HG03066 (cell line): ENCODE measurements around the gene TMEM91.
"Not testable (repeated sequence)": the region's sequence is repeated elsewhere in the genome, so short reads cannot be mapped to it uniquely, and the experiment has no call there.

ENCODE experiments used
- ATAC-seq: cut with Tn5 transposase; IDR thresholded peaks from one replicate; pipeline ENCODE4 v1.9.1; 2021; ENCODE audit warnings: low read depth; ENCODE audit not compliant: unreplicated experiment

TMEM91 gene

DNA sequence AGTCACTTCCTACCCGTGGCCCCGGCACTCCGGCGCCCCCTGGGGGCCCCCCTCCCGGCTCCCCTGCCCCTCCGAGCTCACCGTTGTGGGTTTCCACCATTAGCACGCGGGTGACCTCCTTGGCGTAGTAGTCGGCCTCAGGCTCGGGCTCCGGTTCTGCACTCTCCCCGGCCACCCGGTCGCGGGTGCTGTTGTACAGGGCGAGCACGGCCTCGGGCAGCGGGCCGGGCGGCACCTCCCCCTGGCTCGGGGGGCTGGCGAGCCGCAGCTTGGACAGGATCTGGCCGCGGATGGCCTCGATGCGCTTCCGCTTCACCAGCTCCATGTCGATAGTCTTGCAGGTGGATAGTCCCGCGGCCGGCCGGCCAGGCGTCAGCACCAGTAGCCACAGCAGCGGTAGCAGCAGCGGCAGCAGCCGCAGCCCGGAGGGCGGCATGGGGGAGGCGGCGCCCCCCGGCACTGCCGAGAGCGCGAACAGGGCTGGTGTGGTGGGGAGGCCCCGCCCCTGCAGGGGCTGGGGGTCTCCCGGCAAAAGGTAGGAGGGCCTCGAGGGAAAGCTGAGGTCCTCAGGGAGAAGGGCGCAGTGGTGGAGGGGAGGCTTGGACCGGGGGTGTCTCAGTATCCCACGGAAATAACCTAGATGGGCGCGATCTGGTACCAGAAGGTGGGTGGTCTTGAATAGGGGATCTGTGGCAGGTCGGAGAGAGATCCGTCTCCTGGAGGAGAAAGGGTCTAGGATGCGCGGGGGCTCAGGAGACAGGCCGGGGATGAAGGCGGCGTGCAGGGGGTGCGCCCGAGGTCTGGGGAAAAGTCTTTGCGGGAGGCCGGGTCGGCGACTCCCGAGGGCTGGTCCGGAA is 23.5 kb upstream of the TMEM91 start:
- no peak for ATAC-seq

GRCh38 chr19:41353466-41354342 is 22.6 kb upstream of the TMEM91 start, which contains the start of gene TGFB1:
Gene TGFB1 (minus strand): TSS chr19:41353922. CDS start chr19:41353044, 878 bp downstream.
- ATAC-seq: peak; percentile 45

DNA sequence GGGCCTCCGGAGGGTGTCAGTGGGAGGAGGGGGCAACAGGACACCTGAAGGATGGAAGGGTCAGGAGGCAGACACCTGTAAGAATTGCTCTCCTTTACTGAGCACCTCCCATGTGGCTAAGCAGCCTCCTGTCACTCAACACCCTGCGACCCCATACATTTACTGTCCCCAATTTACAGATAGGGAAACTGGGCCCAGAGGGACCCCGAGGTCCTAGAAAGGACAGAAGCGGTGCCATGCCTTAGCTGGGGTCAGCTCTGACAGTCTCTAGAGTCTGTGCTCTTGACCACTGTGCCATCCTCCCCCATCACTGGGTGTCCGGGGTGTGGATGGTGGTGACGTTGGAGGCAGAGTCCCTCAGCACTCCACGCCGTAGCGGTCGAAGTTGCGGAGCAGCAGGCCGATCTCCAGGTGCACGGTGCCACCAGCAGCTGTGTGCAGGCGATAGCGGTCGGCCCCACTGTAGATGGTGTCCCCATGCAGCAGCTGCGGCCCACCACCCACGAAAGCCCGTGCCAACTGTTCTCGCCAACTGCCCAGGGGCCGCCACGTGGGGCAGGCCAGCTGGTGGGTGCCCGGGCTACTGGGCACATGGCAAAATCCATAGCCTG is 21.9 kb upstream of the TMEM91 start:
- no peak for ATAC-seq

DNA sequence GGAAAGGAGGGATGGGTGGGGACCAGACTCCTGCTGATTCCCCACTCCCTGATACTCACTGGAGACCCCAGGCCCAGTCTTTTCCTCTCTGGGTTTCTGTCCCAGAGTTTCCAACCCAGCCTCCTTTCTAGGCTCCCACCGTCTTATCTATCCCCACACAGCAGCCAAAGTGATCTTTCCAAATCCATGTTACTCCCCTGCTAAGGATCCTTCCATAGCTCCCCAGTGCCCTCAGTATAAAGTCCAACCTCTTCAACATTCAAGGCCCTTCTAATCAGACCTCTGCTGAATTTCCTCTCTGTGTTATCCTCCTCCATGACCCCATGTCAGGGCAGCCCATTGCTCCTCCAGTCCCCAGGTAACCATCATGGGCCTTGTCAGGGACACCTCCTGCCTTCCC is 21.3 kb upstream of the TMEM91 start:
- no peak for ATAC-seq

- no peak for ATAC-seq
Observed at GRCh38 chr19:41355802-41356201, 20.5 kb upstream of the TMEM91 start.

- no peak for ATAC-seq
Observed at GRCh38 chr19:41356984-41357739, 19.2 kb upstream of the TMEM91 start.

DNA sequence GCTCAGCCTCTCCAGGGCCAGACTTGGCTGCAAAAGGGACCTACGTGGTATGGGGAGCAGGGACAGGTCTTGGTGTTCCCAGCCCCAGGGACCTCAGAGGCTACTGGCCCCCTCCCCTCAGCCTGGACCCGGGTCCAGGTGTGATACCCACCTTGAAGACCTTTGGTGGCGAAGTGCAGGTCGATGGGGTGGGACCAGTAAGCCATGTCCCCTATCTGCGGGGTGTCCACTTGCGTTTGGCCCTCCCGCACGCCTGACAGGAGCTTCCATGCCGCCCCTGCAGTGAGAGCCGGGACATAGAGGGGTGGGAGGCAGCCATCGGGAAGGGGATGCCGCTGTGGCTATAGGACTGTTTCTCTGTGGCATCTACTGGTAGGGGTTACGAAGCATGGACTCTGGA is 18.6 kb upstream of the TMEM91 start:
- ATAC-seq: no peak

- no peak for ATAC-seq
Observed at GRCh38 chr19:41359741-41360140, 16.6 kb upstream of the TMEM91 start.

GRCh38 chr19:41362143-41362847 is 14.0 kb upstream of the TMEM91 start:
- no peak for ATAC-seq

GRCh38 chr19:41363371-41363752 is 13.0 kb upstream of the TMEM91 start:
- ATAC-seq: no peak

DNA sequence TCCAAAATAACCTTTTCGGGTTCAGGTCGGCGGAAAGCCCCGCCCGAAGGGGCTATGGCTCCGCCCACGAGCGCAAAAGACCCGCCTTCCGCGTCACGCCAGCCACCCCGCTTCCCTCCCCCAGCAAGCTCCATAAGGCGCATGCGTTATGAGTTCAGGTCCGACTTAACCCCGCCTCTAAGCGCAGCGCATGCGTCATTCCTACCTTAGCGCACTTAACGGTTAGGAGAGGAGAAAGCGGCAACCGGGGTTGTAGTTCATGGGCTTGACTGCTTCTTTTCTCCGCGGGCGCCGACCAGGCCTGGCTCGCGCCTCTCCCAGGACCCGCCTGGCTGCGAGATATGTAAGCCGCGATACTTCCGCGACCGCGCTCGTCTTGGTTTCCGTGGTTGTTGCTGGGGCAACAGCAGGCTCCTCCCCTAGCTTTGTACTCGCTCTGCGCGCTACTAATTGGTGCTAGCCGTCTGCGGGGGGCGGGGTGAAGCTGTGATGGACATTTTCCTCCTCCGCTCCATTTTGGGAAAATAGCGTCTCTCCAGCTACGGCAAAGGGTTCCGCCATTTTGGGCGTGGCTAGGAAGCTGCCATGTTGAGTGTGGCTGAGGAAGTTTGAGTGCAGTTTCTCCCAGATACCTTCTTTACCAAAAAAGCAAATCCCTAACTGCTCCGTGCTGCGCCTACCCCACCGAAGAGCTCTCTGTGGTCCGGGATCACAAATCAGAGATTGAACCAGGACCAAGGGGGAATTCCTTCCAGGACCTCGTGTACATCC is 12.4 kb upstream of the TMEM91 start, which contains the start of gene B9D2:
Gene B9D2, minus strand, starts transcription at position 397 of the 771 bp plus-strand sequence. CDS start 630 bp downstream, outside the sequence.
- peak; percentile 85 for ATAC-seq

- ATAC-seq: no peak
Observed at GRCh38 chr19:41364524-41365391, 11.6 kb upstream of the TMEM91 start.

DNA sequence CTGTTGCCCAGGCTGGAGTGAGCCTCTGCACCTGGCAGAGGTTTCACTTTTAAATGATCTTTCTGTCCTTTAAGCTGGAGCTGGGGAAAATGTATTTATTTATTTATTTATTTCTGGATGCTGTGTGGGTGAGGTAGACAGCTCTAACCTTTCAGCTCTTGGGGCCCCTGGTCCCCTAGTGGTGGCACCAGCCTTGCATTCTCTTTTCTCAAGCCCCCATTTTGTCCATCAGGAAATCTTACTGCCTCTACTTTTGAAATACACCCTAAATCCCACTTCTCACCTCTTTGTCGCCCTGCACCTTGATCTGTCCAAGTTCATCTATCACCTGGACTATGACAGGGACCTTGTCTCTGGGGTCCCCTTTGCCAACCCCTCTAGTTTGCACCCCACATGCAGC is 10.2 kb upstream of the TMEM91 start:
- ATAC-seq: no peak

DNA sequence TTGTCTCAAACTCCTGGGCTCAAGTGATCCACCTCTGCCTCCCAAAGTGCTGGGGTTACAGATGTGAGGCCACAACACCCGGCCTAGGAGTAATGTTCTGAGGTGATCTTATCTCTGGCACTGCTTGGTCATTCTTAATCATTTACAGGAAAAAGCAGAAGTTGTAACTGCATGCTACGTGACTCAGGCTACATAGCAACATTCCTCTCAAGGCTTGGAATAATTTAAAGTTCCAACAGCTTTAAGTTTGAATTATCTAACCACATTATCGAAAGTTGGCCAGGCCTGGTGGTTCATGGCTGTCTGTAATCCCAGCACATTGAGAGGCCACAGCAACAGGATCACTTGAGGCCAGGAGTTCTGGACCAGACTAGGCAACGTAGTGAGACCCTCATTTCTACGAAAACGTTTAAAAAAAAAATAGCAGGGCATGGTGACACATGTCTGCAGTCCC is 8.5 kb upstream of the TMEM91 start:
- no peak for ATAC-seq

DNA sequence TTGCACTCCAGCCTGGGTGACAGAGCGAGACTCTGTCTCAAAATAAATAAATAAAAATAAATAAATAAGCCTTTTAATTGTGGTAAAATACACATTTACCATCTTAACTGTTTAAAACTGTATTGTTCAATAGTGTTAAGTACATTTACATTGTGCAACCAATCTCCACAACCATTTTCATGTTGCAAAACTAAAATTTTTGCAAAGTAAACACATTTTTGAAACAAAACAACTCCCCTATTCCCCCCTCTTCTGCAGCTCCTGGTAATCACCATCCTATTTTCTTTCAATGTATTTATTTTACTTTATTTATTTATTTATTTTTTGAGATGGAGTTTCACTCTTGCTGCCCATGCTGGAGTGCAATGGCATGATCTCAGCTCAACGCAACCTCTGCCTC is 6.6 kb upstream of the TMEM91 start:
- no peak for ATAC-seq

- ATAC-seq: not testable (repeated sequence)
Observed at GRCh38 chr19:41371119-41371518, 5.2 kb upstream of the TMEM91 start.

DNA sequence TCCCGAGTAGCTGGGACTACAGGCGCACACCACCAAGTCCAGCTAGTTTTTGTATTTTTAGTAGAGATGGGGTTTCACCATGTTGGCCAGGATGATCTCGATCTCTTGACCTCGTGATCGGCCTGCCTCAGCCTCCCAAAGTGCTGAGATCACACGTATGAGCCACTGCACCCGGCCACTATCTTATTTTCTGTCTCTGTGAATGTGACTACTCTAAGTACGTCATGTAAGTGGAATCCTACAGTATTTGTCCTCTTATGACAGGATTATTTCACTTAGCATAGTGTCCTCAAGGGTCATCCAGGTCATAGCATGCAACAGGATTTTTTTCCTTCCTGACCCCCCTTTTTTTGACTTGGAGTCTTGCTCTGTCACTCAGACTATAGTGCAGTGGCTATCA is 4.8 kb upstream of the TMEM91 start:
- no peak for ATAC-seq

DNA sequence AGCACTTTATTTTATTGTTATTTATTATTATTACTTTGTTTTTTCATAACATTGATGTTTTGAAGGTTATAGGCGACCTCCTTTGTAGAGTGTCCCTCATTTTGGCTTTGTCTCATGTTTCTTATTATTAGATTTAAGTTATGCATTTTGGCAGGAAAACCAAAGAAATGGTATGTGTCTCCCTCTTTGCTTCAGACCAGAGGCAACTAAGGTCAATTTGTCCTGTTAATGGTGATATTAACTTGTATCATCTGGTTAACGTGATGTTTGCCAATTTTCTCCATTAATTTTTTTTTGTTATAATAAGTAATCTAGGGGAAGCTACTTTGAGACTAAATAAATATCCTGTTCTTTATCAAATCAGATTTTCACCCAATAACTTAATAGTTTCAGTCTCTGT is 3.8 kb upstream of the TMEM91 start:
- ATAC-seq: no peak
